HEK293 (cell line): Measurements from ENCODE around the gene TDRD9.

Experiments
- CTCF ChIA-PET: fragments of 350-600 bp; formaldehyde crosslinking; extraction: SDS; loops from one replicate; lab custom pipeline; 2021; ENCODE audit warnings: antibody characterized with exemption; lab: Yijun Ruan, JAX
- POLR2A ChIA-PET: fragments of 300-600 bp; formaldehyde crosslinking; extraction: SDS; loops from one replicate; lab custom pipeline; 2020; ENCODE audit warnings: antibody characterized with exemption, inconsistent platforms; lab: Yijun Ruan, JAX
- H3K27ac ChIP-seq: fragments of 200-500 bp; sonication (Bioruptor generic); 2 replicates; pipeline ENCODE4 v1.5.1; 2014; ENCODE audit warnings: low read depth, low read length, control low read depth, inconsistent platforms; ENCODE audit errors: extremely low read depth
- H3K36me3 ChIP-seq, 2 experiments: fragments of 200-500 bp in 1 of 2; sonication (Bioruptor generic) in 1 of 2; 1 replicate in 1 of 2; 2 replicates in 1 of 2; pipeline ENCODE4 v1.5.1; 2014 to 2017; ENCODE audit warnings: inconsistent platforms in 2 of 2, low read length in 2 of 2; ENCODE audit not compliant: control insufficient read depth in 2 of 2, insufficient read depth in 1 of 2
- H3K4me1 ChIP-seq: fragments of 200-500 bp; sonication (Bioruptor generic); 2 replicates; pipeline ENCODE4 v1.5.1; 2014; ENCODE audit warnings: mild to moderate bottlenecking, low read length, inconsistent platforms; ENCODE audit not compliant: control insufficient read depth, insufficient read depth
- H3K4me3 ChIP-seq: 2 replicates; pipeline ENCODE4 v1.5.1; 2011; ENCODE audit warnings: low read depth, mild to moderate bottlenecking, control low read depth, low read length, moderate library complexity
- H3K9me3 ChIP-seq: fragments of 200-500 bp; sonication (Bioruptor generic); 2 replicates; pipeline ENCODE4 v1.5.1; 2014; ENCODE audit warnings: low read depth, low read length, inconsistent platforms; ENCODE audit not compliant: control insufficient read depth, insufficient read depth
- BCL11A ChIP-seq: fragments of 450-650 bp; formaldehyde crosslinking; IDR thresholded peaks from 2 replicates; pipeline ENCODE4 v1.5.1; 2016; ENCODE audit warnings: low read depth, missing biosample characterization, missing genetic modification characterization
- EGR2 ChIP-seq: fragments of 450-650 bp; formaldehyde crosslinking; IDR thresholded peaks from 2 replicates; pipeline ENCODE4 v1.5.1; 2016; ENCODE audit warnings: low read depth, missing biosample characterization, missing genetic modification characterization
- ELK4 ChIP-seq: IDR thresholded peaks from 2 replicates; pipeline ENCODE4 v1.6.1; 2011; ENCODE audit warnings: mild to moderate bottlenecking, low read depth, low read length, borderline replicate concordance
- GLIS1 ChIP-seq: fragments of 450-650 bp; formaldehyde crosslinking; IDR thresholded peaks from 2 replicates; pipeline ENCODE4 v1.5.1; 2016; ENCODE audit warnings: missing biosample characterization, missing genetic modification characterization
- GLIS2 ChIP-seq: fragments of 450-650 bp; formaldehyde crosslinking; IDR thresholded peaks from 2 replicates; pipeline ENCODE4 v1.5.1; 2016; ENCODE audit warnings: missing biosample characterization, missing genetic modification characterization
- KLF1 ChIP-seq: fragments of 450-650 bp; formaldehyde crosslinking; IDR thresholded peaks from 2 replicates; pipeline ENCODE4 v1.5.1; 2016; ENCODE audit warnings: missing biosample characterization, missing genetic modification characterization
- KLF8 ChIP-seq: fragments of 450-650 bp; formaldehyde crosslinking; IDR thresholded peaks from 2 replicates; pipeline ENCODE4 v1.5.1; 2016; ENCODE audit warnings: missing biosample characterization, missing genetic modification characterization
- KLF9 ChIP-seq: fragments of 450-650 bp; formaldehyde crosslinking; IDR thresholded peaks from 2 replicates; pipeline ENCODE4 v1.5.1; 2016; ENCODE audit warnings: missing biosample characterization, missing genetic modification characterization, low read depth
- SP3 ChIP-seq: fragments of 450-650 bp; formaldehyde crosslinking; IDR thresholded peaks from 2 replicates; pipeline ENCODE4 v1.5.1; 2016; ENCODE audit warnings: missing biosample characterization, missing genetic modification characterization
- ZBTB17 ChIP-seq: fragments of 450-650 bp; formaldehyde crosslinking; IDR thresholded peaks from 2 replicates; pipeline ENCODE4 v1.5.1; 2016; ENCODE audit warnings: missing biosample characterization, missing genetic modification characterization
- ZFHX2 ChIP-seq: fragments of 450-650 bp; formaldehyde crosslinking; conservative IDR thresholded peaks from 2 replicates; pipeline ENCODE4 v1.5.1; 2016; ENCODE audit warnings: missing biosample characterization, missing genetic modification characterization
- ZIC2 ChIP-seq: fragments of 450-650 bp; formaldehyde crosslinking; IDR thresholded peaks from 2 replicates; pipeline ENCODE4 v1.5.1; 2016; ENCODE audit warnings: missing biosample characterization, missing genetic modification characterization
- ZNF112 ChIP-seq: fragments of 450-650 bp; formaldehyde crosslinking; IDR thresholded peaks from 2 replicates; pipeline ENCODE4 v1.5.0; 2017; ENCODE audit warnings: missing biosample characterization, missing genetic modification characterization
- ZNF133 ChIP-seq: fragments of 450-650 bp; formaldehyde crosslinking; IDR thresholded peaks from 2 replicates; pipeline ENCODE4 v1.5.1; 2016; ENCODE audit warnings: missing biosample characterization, missing genetic modification characterization
- ZNF148 ChIP-seq: fragments of 450-650 bp; formaldehyde crosslinking; IDR thresholded peaks from 2 replicates; pipeline ENCODE4 v1.5.0; 2017; ENCODE audit warnings: missing biosample characterization, missing genetic modification characterization, borderline replicate concordance
- ZNF223 ChIP-seq: fragments of 450-650 bp; formaldehyde crosslinking; IDR thresholded peaks from 2 replicates; pipeline ENCODE4 v1.5.1; 2016; ENCODE audit warnings: missing biosample characterization, missing genetic modification characterization
- ZNF341 ChIP-seq: fragments of 450-650 bp; formaldehyde crosslinking; IDR thresholded peaks from 2 replicates; pipeline ENCODE4; 2016; ENCODE audit warnings: low read depth, missing biosample characterization, missing genetic modification characterization
- ZNF518A ChIP-seq: fragments of 450-650 bp; formaldehyde crosslinking; conservative IDR thresholded peaks from 2 replicates; pipeline ENCODE4 v1.5.1; 2016; ENCODE audit warnings: low read depth, missing biosample characterization, missing genetic modification characterization
- ZNF585B ChIP-seq: fragments of 450-650 bp; formaldehyde crosslinking; IDR thresholded peaks from 2 replicates; pipeline ENCODE4 v1.5.1; 2016; ENCODE audit warnings: missing biosample characterization, missing genetic modification characterization
- ZNF600 ChIP-seq: fragments of 450-650 bp; formaldehyde crosslinking; IDR thresholded peaks from 2 replicates; pipeline ENCODE4 v1.5.1; 2016; ENCODE audit warnings: missing biosample characterization, missing genetic modification characterization
- ZNF768 ChIP-seq: fragments of 450-650 bp; formaldehyde crosslinking; IDR thresholded peaks from 2 replicates; pipeline ENCODE4 v1.5.1; 2018; ENCODE audit warnings: missing biosample characterization, mild to moderate bottlenecking, missing genetic modification characterization
- ZNF777 ChIP-seq: fragments of 450-650 bp; formaldehyde crosslinking; IDR thresholded peaks from 2 replicates; pipeline ENCODE4 v1.5.1; 2017; ENCODE audit warnings: missing biosample characterization, missing genetic modification characterization, borderline replicate concordance

The TDRD9 gene

GRCh38 chr14:104092931-104093365, 164.7 kb downstream of the TDRD9 start:
- TF ChIP-seq ZNF148 (tag by site-specific recombination), result no peak
- peak; percentile 42 for TF ChIP-seq GLIS1 (tag by site-specific recombination)
- no peak for TF ChIP-seq ZNF223 (tag by site-specific recombination)
- TF ChIP-seq ZNF777 (tag by site-specific recombination), result no peak
- no peak for TF ChIP-seq ELK4
- peak; percentile 46 for TF ChIP-seq GLIS2 (tag by site-specific recombination)
- TF ChIP-seq ZNF585B (tag by site-specific recombination), result no peak
- no peak for TF ChIP-seq ZNF133 (tag by site-specific recombination)
- no peak for TF ChIP-seq BCL11A
- TF ChIP-seq, all 188 proteins: peak for 2
- POLR2A ChIA-PET, result no interaction called here
- CTCF ChIA-PET, result interaction anchor here (0.6 to 3.0 kb wide), 4 partner anchors 15 to 472 kb away, joined by 5 to 20 read pairs (median 11); no protein-coding TSS in a partner anchor

DNA sequence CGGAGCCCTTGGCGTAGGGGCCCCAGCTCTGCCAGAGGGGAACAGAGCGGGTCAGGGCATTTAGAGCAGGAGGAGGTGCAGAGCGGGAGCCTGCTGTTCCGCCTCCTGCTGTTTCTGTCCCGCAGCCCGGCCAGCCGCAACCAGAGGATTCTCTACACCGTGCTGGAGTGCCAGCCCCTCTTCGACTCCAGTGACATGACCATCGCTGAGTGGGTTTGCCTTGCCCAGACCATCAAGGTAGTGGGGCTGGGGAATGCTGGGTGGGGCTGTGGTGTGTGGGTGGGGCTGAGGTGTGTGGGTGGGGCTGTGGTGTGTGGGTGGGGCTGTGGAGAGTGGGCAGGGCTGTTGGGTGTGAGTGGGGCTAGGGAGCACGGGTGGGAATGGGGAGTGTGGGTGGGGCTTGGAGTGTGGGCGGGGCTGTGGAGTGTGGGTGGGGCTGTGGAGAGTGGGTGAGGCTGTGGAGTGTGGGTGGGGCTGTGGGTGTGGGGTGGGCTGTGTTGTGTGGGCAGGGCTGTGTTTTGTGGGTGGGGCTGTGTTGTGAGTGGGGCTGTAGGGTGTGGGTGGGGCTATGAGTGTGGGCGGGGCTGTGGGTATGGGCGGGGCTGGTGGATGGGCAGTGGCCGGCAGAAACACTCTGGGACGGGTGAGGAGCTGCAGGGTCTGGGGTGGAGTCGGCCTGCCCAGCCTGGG, 165.3 kb downstream of the TDRD9 start:
- Histone ChIP-seq H3K4me1 (no peaks in the 10 kb centered on the region), H3K4me3 (no peak overlapping the region), H3K36me3 (no peaks in the 10 kb centered on the region), H3K27ac (no peak overlapping the region), H3K9me3 (no peaks in the 10 kb centered on the region)
- CTCF ChIA-PET, result interaction anchor here (0.5 to 3.0 kb wide), 19 partner anchors 7 to 547 kb away, joined by 3 to 20 read pairs (median 4); partner anchors contain the start of gene ASPG
- POLR2A ChIA-PET, result no interaction called here
- TF ChIP-seq KLF8 (tag by site-specific recombination) (peak; percentile 90), ZNF112 (tag by site-specific recombination) (no peak), ZNF518A (tag by site-specific recombination) (no peak), ZNF768 (no peak), ZBTB17 (tag by site-specific recombination) (peak; percentile 44; the same call in 1 of the 2 replicates), ZNF341 (peak; percentile 69; the same call in 1 of the 2 replicates), KLF1 (tag by site-specific recombination) (peak; percentile 96), ZNF600 (tag by site-specific recombination) (peak; percentile 59; the same call in 1 of the 2 replicates), ZFHX2 (tag by site-specific recombination) (peak; percentile 94), SP3 (0 out of 2 replicates have a peak, but pooled peaks have one; percentile 38), EGR2 (peak; percentile 90), KLF9 (tag by site-specific recombination) (peak; percentile 66; the same call in 1 of the 2 replicates), ZIC2 (tag by site-specific recombination) (peak; percentile 33; the same call in 1 of the 2 replicates)

More at GRCh38 chr14:104092931-104093365, 164.7 kb downstream of the TDRD9 start:
- Histone ChIP-seq H3K4me3 (no peak overlapping the region), H3K4me1 (no peaks in the 10 kb centered on the region), H3K9me3 (no peaks in the 10 kb centered on the region), H3K27ac (no peak overlapping the region), H3K36me3 (no peaks in the 10 kb centered on the region)
